ENCODE measurements around the gene REPIN1. TPM values are rescaled to one million over a fixed set of nuclear protein-coding genes. Genes with fewer than 3 reads are reported as not detected.
A peak's percentile ranks its signal among the peaks of the same experiment; 100 is the strongest.

Gene REPIN1
- total RNA-seq, 1 donor, result 57.5 TPM

DNA sequence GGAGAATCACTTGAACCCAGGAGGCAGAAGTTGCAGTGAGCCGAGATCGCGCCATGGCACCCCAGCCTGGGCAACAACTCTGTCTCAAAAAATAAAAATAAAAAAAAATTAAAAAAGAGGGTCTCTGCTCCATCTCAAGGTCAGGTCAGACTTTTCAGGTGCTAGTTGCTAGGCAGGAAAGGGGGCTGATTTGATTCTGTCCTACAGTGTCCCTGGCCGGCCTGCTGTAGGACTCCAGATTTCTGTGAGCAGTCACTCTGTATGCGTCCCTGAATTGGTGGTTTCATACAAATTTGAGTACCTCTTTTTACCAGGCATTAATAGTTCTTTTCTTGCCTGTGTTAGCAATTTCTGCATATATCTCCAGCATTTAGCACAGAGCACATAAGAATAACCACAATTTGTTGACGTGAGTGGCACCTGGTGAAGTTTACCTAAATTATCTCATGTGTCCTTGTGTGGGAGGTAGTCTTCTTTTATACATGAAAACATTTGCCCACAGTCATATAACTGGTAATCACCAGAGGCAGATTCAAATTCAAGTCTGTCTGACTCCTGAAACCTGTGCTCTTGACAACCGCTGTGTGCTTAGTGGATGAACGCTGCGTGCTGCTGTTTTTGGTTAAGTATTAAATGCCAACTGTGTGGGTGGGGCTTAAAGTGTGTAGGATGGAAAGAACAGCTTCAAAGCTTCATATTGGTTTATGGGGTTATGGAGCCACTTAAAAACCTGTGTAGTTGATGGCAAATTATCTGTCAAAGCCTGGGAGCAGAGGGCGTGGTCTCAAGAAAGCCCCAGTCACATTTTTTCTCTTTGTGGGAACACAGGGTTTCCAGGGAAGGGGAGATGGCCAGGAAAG is 7.3 kb downstream of the REPIN1 start:
- Histone ChIP-seq H3K4me2 (ENCODE audit: insufficient read depth, low read length) (no peak overlapping the region), H3K36me3 (ENCODE audit: insufficient read depth, low read length) (peaks cover 28% of the 10 kb centered on the region), H3K4me1 (ENCODE audit: insufficient read depth, low read length) (peaks cover 17% of the 10 kb centered on the region), H2AFZ (ENCODE audit: low read length) (no peak overlapping the region), H3K27me3 (ENCODE audit: insufficient read depth, low read length) (no peaks in the 10 kb centered on the region), H3K79me2 (ENCODE audit: insufficient read depth, low read length) (peaks cover 49% of the 10 kb centered on the region), H3K27ac (ENCODE audit: low read depth, low read length) (no peak overlapping the region), H3K9me3 (ENCODE audit: low read depth, low read length) (no peaks in the 10 kb centered on the region), H3K4me3 (ENCODE audit: insufficient read depth, low read length) (no peak overlapping the region), H4K20me1 (ENCODE audit: insufficient read depth, low read length) (peaks cover 14% of the 10 kb centered on the region)
- DNase-seq (ENCODE audit: insufficient read length, low spot score, missing footprints), result peak; percentile 75
- TF ChIP-seq, protein P1, sequence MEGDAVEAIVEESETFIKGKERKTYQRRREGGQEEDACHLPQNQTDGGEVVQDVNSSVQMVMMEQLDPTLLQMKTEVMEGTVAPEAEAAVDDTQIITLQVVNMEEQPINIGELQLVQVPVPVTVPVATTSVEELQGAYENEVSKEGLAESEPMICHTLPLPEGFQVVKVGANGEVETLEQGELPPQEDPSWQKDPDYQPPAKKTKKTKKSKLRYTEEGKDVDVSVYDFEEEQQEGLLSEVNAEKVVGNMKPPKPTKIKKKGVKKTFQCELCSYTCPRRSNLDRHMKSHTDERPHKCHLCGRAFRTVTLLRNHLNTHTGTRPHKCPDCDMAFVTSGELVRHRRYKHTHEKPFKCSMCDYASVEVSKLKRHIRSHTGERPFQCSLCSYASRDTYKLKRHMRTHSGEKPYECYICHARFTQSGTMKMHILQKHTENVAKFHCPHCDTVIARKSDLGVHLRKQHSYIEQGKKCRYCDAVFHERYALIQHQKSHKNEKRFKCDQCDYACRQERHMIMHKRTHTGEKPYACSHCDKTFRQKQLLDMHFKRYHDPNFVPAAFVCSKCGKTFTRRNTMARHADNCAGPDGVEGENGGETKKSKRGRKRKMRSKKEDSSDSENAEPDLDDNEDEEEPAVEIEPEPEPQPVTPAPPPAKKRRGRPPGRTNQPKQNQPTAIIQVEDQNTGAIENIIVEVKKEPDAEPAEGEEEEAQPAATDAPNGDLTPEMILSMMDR (IDR thresholded peaks at IDR 0.05; ENCODE audit: extremely low read depth, low read depth, low read length), result no peak

GRCh38 chr7:150376560-150376959 is 7.9 kb downstream of the REPIN1 start:
- Histone ChIP-seq H3K4me2 (ENCODE audit: insufficient read depth, low read length) (no peak overlapping the region), H3K27ac (ENCODE audit: low read depth, low read length) (no peak overlapping the region), H3K36me3 (ENCODE audit: insufficient read depth, low read length) (peaks cover 24% of the 10 kb centered on the region), H3K9me3 (ENCODE audit: low read depth, low read length) (no peaks in the 10 kb centered on the region), H3K79me2 (ENCODE audit: insufficient read depth, low read length) (peaks cover 49% of the 10 kb centered on the region), H2AFZ (ENCODE audit: low read length) (no peak overlapping the region), H3K4me1 (ENCODE audit: insufficient read depth, low read length) (peaks cover 14% of the 10 kb centered on the region), H4K20me1 (ENCODE audit: insufficient read depth, low read length) (peaks cover 10% of the 10 kb centered on the region), H3K27me3 (ENCODE audit: insufficient read depth, low read length) (no peaks in the 10 kb centered on the region), H3K4me3 (ENCODE audit: insufficient read depth, low read length) (no peak overlapping the region)
- TF ChIP-seq, protein P1 (IDR thresholded peaks at IDR 0.05; ENCODE audit: extremely low read depth, low read depth, low read length), result no peak
- DNase-seq (ENCODE audit: insufficient read length, low spot score, missing footprints), result no peak

DNA sequence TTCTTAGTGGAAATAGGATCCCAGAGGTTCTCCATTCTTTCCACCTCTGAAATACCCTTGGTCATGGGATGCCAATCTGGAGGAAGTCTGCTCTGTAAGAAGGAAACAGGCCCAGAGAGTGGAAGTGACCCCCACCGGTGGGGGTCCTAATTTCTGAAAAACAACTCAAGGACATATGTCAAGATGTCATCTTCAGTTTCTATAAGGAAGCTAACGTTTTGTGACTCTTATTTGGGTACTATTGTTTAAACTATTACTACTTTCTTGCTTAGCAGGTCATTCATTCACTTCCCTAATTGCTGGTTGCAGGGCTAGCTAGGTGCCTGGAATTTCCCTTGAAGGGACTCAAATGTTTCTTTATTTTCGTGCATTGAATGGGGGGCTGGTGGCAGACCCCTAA is 8.6 kb downstream of the REPIN1 start:
- H3K27me3 ChIP-seq (ENCODE audit: insufficient read depth, low read length), result no peaks in the 10 kb centered on the region
- no peak overlapping the region for H3K4me3 ChIP-seq (ENCODE audit: insufficient read depth, low read length)
- H3K4me1 ChIP-seq (ENCODE audit: insufficient read depth, low read length), result peaks cover 14% of the 10 kb centered on the region
- DNase-seq (ENCODE audit: insufficient read length, low spot score, missing footprints), result peak; percentile 30
- peaks cover 9% of the 10 kb centered on the region for H4K20me1 ChIP-seq (ENCODE audit: insufficient read depth, low read length)
- H3K9me3 ChIP-seq (ENCODE audit: low read depth, low read length), result no peaks in the 10 kb centered on the region
- H3K79me2 ChIP-seq (ENCODE audit: insufficient read depth, low read length), result peaks cover 47% of the 10 kb centered on the region
- H3K4me2 ChIP-seq (ENCODE audit: insufficient read depth, low read length), result no peak overlapping the region
- no peak overlapping the region for H2AFZ ChIP-seq (ENCODE audit: low read length)
- no peak overlapping the region for H3K27ac ChIP-seq (ENCODE audit: low read depth, low read length)
- H3K36me3 ChIP-seq (ENCODE audit: insufficient read depth, low read length), result peaks cover 21% of the 10 kb centered on the region
- TF ChIP-seq, protein P1 (IDR thresholded peaks at IDR 0.05; ENCODE audit: extremely low read depth, low read depth, low read length), result no peak

GRCh38 chr7:150377635-150378034 is 9.0 kb downstream of the REPIN1 start:
- Histone ChIP-seq H3K27me3 (ENCODE audit: insufficient read depth, low read length) (no peaks in the 10 kb centered on the region), H4K20me1 (ENCODE audit: insufficient read depth, low read length) (peaks cover 9% of the 10 kb centered on the region), H3K9me3 (ENCODE audit: low read depth, low read length) (no peaks in the 10 kb centered on the region), H3K4me1 (ENCODE audit: insufficient read depth, low read length) (peaks cover 14% of the 10 kb centered on the region), H3K79me2 (ENCODE audit: insufficient read depth, low read length) (peaks cover 45% of the 10 kb centered on the region), H3K4me3 (ENCODE audit: insufficient read depth, low read length) (no peak overlapping the region), H3K4me2 (ENCODE audit: insufficient read depth, low read length) (no peak overlapping the region), H2AFZ (ENCODE audit: low read length) (no peak overlapping the region), H3K27ac (ENCODE audit: low read depth, low read length) (peak overlapping the region; percentile 69), H3K36me3 (ENCODE audit: insufficient read depth, low read length) (peaks cover 17% of the 10 kb centered on the region)
- DNase-seq (ENCODE audit: insufficient read length, low spot score, missing footprints), result no peak
- TF ChIP-seq, protein P1 (IDR thresholded peaks at IDR 0.05; ENCODE audit: extremely low read depth, low read depth, low read length), result no peak
